Lower leg skin (tissue), 3 donors: ENCODE data around the gene CALN1.

ENCODE experiments used
- CTCF ChIP-seq, 3 donors: fragments of 450-650 bp; IDR thresholded peaks; one replicate each; pipeline ENCODE4 v1.5.1; 2016; ENCODE audit warnings: antibody characterized with exemption in 3 of 3, mild to moderate bottlenecking in 3 of 3, moderate library complexity in 2 of 3
- POLR2A ChIP-seq, 2 donors: fragments of 450-650 bp; IDR thresholded peaks; one replicate each; pipeline ENCODE4 v1.6.1; 2016 to 2017; ENCODE audit warnings: antibody characterized with exemption in 2 of 2, mild to moderate bottlenecking in 1 of 2, moderate library complexity in 1 of 2

- no peak for TF ChIP-seq POLR2A (IDR thresholded peaks at IDR 0.05)
- TF ChIP-seq CTCF (IDR thresholded peaks at IDR 0.05): no peak
These were observed 201.0 kb downstream of the CALN1 start for GRCh38 chr7:72211175-72211574.
